ENCODE measurements around the gene CAB39. TPM values are rescaled to one million over a fixed set of nuclear protein-coding genes. Genes with fewer than 3 reads are reported as not detected.

The CAB39 gene
- polyA plus RNA-seq, 1 experiment, result 23.6 TPM

GRCh38 chr2:230793572-230794359 lies 81.1 kb downstream of the CAB39 start:
- Histone ChIP-seq H3K4me3 (ENCODE audit: low read depth, low read length) (no peak overlapping the region), H3K27me3 (ENCODE audit: control insufficient read depth, insufficient read depth, low read length) (no peaks in the 10 kb centered on the region), H3K36me3 (ENCODE audit: control insufficient read depth, insufficient read depth, low read length) (peaks cover 6% of the 10 kb centered on the region; the same call in 1 of the 2 replicates)
- CTCF ChIA-PET, result interaction anchor here (0.6 to 1.6 kb wide), 2 partner anchors 16 to 79 kb away, joined by 3 to 5 read pairs; no protein-coding TSS in a partner anchor
- POLR2A ChIA-PET, result no interaction called here
- TF ChIP-seq CTCF (IDR thresholded peaks at IDR 0.05; ENCODE audit: insufficient read depth, low read depth, low read length), result no peak
- DNase-seq (ENCODE audit: low read depth), result peak; percentile 98

GRCh38 chr2:230794497-230794896 lies 81.9 kb downstream of the CAB39 start:
- peaks cover 6% of the 10 kb centered on the region; the same call in 1 of the 2 replicates for H3K36me3 ChIP-seq (ENCODE audit: control insufficient read depth, insufficient read depth, low read length)
- no peak for TF ChIP-seq CTCF (IDR thresholded peaks at IDR 0.05; ENCODE audit: insufficient read depth, low read depth, low read length)
- H3K4me3 ChIP-seq (ENCODE audit: low read depth, low read length), result no peak overlapping the region
- POLR2A ChIA-PET, result no interaction called here
- CTCF ChIA-PET, result interaction anchor here (0.6 to 1.6 kb wide), 2 partner anchors 16 to 80 kb away, joined by 3 to 5 read pairs; no protein-coding TSS in a partner anchor
- H3K27me3 ChIP-seq (ENCODE audit: control insufficient read depth, insufficient read depth, low read length), result no peaks in the 10 kb centered on the region
- DNase-seq (ENCODE audit: low read depth), result no peak

DNA sequence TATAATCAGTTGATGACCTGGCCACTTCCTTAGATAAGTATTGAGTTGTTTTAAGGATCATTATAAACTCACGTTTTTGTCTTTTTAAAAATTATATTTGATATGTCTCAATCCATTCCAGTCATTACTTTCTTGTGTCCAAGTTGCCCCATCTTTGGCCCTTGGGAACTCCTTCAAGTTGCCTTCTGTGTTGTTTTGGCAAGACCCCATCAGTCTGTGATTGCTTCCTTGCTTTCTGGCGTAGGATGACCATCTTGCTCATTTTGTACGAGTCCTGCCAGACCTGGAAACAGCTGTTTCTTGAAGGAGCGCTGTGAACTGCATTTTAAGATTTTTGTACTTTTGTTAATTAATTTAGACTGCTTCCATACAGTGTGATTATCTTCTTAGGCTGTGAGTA lies 83.2 kb downstream of the CAB39 start:
- Histone ChIP-seq H3K36me3 (ENCODE audit: control insufficient read depth, insufficient read depth, low read length) (peaks cover 5% of the 10 kb centered on the region), H3K4me3 (ENCODE audit: low read depth, low read length) (no peak overlapping the region), H3K27me3 (ENCODE audit: control insufficient read depth, insufficient read depth, low read length) (no peaks in the 10 kb centered on the region)
- DNase-seq (ENCODE audit: low read depth), result no peak
- POLR2A ChIA-PET, result no interaction called here
- CTCF ChIA-PET, result interaction anchor here (0.5 kb wide), 1 partner anchor 875 kb away, joined by 3 read pairs; no protein-coding TSS in a partner anchor
- TF ChIP-seq CTCF (IDR thresholded peaks at IDR 0.05; ENCODE audit: insufficient read depth, low read depth, low read length), result no peak

- ChIA-PET CTCF (interaction anchor here (0.5 to 3.0 kb wide), 3 partner anchors 182 to 876 kb away, joined by 3 to 11 read pairs (median 3); no protein-coding TSS in a partner anchor), POLR2A (no interaction called here)
- Histone ChIP-seq H3K36me3 (ENCODE audit: control insufficient read depth, insufficient read depth, low read length) (peaks cover 9% of the 10 kb centered on the region), H3K27me3 (ENCODE audit: control insufficient read depth, insufficient read depth, low read length) (no peaks in the 10 kb centered on the region), H3K4me3 (ENCODE audit: low read depth, low read length) (no peak overlapping the region)
- no peak for DNase-seq (ENCODE audit: low read depth)
- no peak for TF ChIP-seq CTCF (IDR thresholded peaks at IDR 0.05; ENCODE audit: insufficient read depth, low read depth, low read length)
Measured at GRCh38 chr2:230796280-230796862, 83.7 kb downstream of the CAB39 start.
